ENCODE results near the gene RADIL. TPM values are rescaled to one million over a fixed set of nuclear protein-coding genes. Genes with fewer than 3 reads are reported as not detected.

Gene RADIL
- total RNA-seq, 1 experiment from 2014 or later, result 5.6 TPM

DNA sequence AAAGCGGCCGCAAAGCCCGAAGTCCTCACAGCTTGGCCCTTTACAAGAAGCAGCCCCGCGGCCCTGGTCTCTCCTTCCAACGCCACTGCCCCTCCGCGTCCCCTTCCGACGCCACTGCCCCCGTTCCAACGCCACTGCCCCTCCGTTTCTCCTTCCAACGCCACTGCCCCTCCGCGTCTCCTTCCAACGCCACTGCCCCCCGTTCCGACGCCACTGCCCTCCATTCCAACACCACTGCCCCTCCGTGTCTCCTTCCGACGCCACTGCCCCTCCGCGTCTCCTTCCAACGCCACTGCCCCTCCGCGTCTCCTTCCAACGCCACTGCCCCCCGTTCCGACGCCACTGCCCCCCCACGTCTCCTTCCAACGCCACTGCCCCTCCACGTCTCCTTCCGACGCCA lies 75.0 kb downstream of the RADIL start:
- Histone ChIP-seq H3K9me2 (replicated peaks; ENCODE audit: low read length) (no peaks in the 10 kb centered on the region), H3K36me3 (ENCODE audit: low read depth, low read length) (no peaks in the 10 kb centered on the region), H3K27me3 (ENCODE audit: low read length) (no peaks in the 10 kb centered on the region), H2AFZ (ENCODE audit: low read length) (no peak overlapping the region), H3K4me1 (ENCODE audit: insufficient read depth, low read length) (no peaks in the 10 kb centered on the region), H3F3A (ENCODE audit: low read length, unreplicated experiment) (no peaks in the 10 kb centered on the region), H3K4me3 (ENCODE audit: low read length) (no peak overlapping the region), H3K9me3 (ENCODE audit: low read length) (no peaks in the 10 kb centered on the region), H4K20me1 (ENCODE audit: low read length) (no peaks in the 10 kb centered on the region), H3K79me2 (ENCODE audit: low read length) (no peaks in the 10 kb centered on the region), H3K9ac (ENCODE audit: low read length) (no peak overlapping the region), H3K27ac (ENCODE audit: low read length) (no peak overlapping the region), H3K4me2 (ENCODE audit: low read length) (no peak overlapping the region)
- ChIA-PET POLR2A (ENCODE audit: unreplicated experiment) (no interaction called here), CTCF (no interaction called here)
- intact Hi-C loops (cut with micrococcal nuclease), result no loop called here
- TF ChIP-seq, protein P1, sequence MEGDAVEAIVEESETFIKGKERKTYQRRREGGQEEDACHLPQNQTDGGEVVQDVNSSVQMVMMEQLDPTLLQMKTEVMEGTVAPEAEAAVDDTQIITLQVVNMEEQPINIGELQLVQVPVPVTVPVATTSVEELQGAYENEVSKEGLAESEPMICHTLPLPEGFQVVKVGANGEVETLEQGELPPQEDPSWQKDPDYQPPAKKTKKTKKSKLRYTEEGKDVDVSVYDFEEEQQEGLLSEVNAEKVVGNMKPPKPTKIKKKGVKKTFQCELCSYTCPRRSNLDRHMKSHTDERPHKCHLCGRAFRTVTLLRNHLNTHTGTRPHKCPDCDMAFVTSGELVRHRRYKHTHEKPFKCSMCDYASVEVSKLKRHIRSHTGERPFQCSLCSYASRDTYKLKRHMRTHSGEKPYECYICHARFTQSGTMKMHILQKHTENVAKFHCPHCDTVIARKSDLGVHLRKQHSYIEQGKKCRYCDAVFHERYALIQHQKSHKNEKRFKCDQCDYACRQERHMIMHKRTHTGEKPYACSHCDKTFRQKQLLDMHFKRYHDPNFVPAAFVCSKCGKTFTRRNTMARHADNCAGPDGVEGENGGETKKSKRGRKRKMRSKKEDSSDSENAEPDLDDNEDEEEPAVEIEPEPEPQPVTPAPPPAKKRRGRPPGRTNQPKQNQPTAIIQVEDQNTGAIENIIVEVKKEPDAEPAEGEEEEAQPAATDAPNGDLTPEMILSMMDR (conservative IDR thresholded peaks at IDR 0.05; ENCODE audit: low read depth, low read length), result no peak
- TF ChIP-seq EZH2 (IDR thresholded peaks at IDR 0.05; ENCODE audit: low read length, unreplicated experiment) (no peak), EZH2phosphoT487 (IDR thresholded peaks at IDR 0.05; ENCODE audit: borderline replicate concordance, low read length) (no peak)
- no TSS peak for BruUV-seq (replicated peaks)
- DNase-seq (no peak), ATAC-seq (no peak)

DNA sequence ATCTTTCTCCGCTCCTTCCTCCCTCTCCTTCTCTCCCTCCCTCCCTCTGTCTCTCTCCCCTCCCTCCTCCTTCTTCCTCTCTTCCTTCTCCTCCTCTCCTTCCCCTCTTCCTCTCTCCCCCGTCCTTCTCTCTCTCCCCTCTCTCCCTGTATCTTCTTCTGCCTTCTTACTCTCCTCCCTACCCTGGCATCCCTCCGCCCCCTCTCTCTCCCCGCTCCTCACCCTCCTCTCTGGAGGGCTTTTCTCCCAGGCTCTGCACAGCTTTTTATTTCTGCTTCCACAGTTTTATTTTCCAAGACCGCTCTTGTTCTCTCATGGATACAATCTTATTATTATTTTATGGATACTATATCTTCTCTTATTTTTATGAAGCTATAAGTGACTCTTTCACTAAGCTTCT lies 75.5 kb downstream of the RADIL start:
- H3K9ac ChIP-seq (ENCODE audit: low read length), result no peak overlapping the region
- TF ChIP-seq EZH2phosphoT487 (IDR thresholded peaks at IDR 0.05; ENCODE audit: borderline replicate concordance, low read length) (no peak), EZH2 (IDR thresholded peaks at IDR 0.05; ENCODE audit: low read length, unreplicated experiment) (no peak)
- TF ChIP-seq, protein P1 (conservative IDR thresholded peaks at IDR 0.05; ENCODE audit: low read depth, low read length), result no peak
- no peak for DNase-seq
- H3K4me3 ChIP-seq (ENCODE audit: low read length), result no peak overlapping the region
- no peaks in the 10 kb centered on the region for H3K79me2 ChIP-seq (ENCODE audit: low read length)
- no peaks in the 10 kb centered on the region for H3K9me2 ChIP-seq (replicated peaks; ENCODE audit: low read length)
- H2AFZ ChIP-seq (ENCODE audit: low read length), result no peak overlapping the region
- intact Hi-C loops (cut with micrococcal nuclease), result no loop called here
- no peak overlapping the region for H3K4me2 ChIP-seq (ENCODE audit: low read length)
- ATAC-seq, result no peak
- ChIA-PET POLR2A (ENCODE audit: unreplicated experiment) (no interaction called here), CTCF (no interaction called here)
- no peak overlapping the region for H3K27ac ChIP-seq (ENCODE audit: low read length)
- no TSS peak for BruUV-seq (replicated peaks)
- no peaks in the 10 kb centered on the region for H4K20me1 ChIP-seq (ENCODE audit: low read length)
- H3K36me3 ChIP-seq (ENCODE audit: low read depth, low read length), result no peaks in the 10 kb centered on the region
- H3K27me3 ChIP-seq (ENCODE audit: low read length), result no peaks in the 10 kb centered on the region
- no peaks in the 10 kb centered on the region for H3F3A ChIP-seq (ENCODE audit: low read length, unreplicated experiment)
- no peaks in the 10 kb centered on the region for H3K4me1 ChIP-seq (ENCODE audit: insufficient read depth, low read length)
- H3K9me3 ChIP-seq (ENCODE audit: low read length), result no peaks in the 10 kb centered on the region

DNA sequence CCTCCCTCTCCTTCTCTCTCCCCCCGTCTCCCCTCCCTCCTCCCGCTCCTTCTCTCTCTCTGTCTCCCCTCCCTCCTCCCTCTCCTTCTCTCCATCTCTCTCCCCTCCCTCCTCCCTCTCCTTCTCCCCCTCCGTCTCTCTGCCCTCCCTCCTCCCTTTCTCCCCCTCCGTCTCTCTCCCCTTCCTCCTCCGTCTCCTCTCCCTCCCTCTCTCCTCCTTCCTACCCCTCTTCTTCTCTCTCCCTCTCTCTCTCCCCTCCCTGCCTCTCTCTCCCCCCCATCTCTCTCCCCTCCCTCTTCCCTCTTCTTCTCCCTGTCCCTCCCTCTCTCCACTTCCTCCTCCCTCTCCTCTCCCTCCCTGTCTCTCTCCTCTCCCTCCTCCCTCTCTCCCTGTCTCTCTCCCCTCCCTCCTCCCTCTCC lies 75.9 kb downstream of the RADIL start:
- CTCF ChIA-PET, result no interaction called here
- no peaks in the 10 kb centered on the region for H3K27me3 ChIP-seq (ENCODE audit: low read length)
- BruUV-seq (replicated peaks), result no TSS peak
- no peak overlapping the region for H3K4me3 ChIP-seq (ENCODE audit: low read length)
- DNase-seq (no peak), ATAC-seq (no peak)
- POLR2A ChIA-PET (ENCODE audit: unreplicated experiment), result no interaction called here
- H3K36me3 ChIP-seq (ENCODE audit: low read depth, low read length), result no peaks in the 10 kb centered on the region
- H3K27ac ChIP-seq (ENCODE audit: low read length), result no peak overlapping the region
- no peaks in the 10 kb centered on the region for H4K20me1 ChIP-seq (ENCODE audit: low read length)
- H3K79me2 ChIP-seq (ENCODE audit: low read length), result no peaks in the 10 kb centered on the region
- H3K4me2 ChIP-seq (ENCODE audit: low read length), result no peak overlapping the region
- intact Hi-C loops (cut with micrococcal nuclease), result no loop called here
- no peaks in the 10 kb centered on the region for H3K9me2 ChIP-seq (replicated peaks; ENCODE audit: low read length)
- H3K9ac ChIP-seq (ENCODE audit: low read length), result no peak overlapping the region
- TF ChIP-seq EZH2phosphoT487 (IDR thresholded peaks at IDR 0.05; ENCODE audit: borderline replicate concordance, low read length) (no peak), EZH2 (IDR thresholded peaks at IDR 0.05; ENCODE audit: low read length, unreplicated experiment) (no peak)
- TF ChIP-seq, protein P1 (conservative IDR thresholded peaks at IDR 0.05; ENCODE audit: low read depth, low read length), result no peak
- H3K9me3 ChIP-seq (ENCODE audit: low read length), result no peaks in the 10 kb centered on the region
- no peaks in the 10 kb centered on the region for H3F3A ChIP-seq (ENCODE audit: low read length, unreplicated experiment)
- H3K4me1 ChIP-seq (ENCODE audit: insufficient read depth, low read length), result no peaks in the 10 kb centered on the region
- H2AFZ ChIP-seq (ENCODE audit: low read length), result no peak overlapping the region

All from PC-3 (cell line).